A172 (cell line): ENCODE measurements around the gene MYOG. TPM values are rescaled to one million over a fixed set of nuclear protein-coding genes. Genes with fewer than 3 reads are reported as not detected.

Experiments
- DNase-seq: peaks from one replicate; pipeline ENCODE4 v3.0.0-alpha.2; 2015; ENCODE audit warnings: low spot score
- total RNA-seq: library from RNA; depleted of rRNA; stranded (reverse); fragments of >200 nt; shearing (Covaris generic); gene quantifications from 2 replicates; pipeline ENCODE4 v1.2.3, GENCODE V29; 2014

Gene MYOG
- total RNA-seq, 1 experiment from 2014 or later: not detected

DNA sequence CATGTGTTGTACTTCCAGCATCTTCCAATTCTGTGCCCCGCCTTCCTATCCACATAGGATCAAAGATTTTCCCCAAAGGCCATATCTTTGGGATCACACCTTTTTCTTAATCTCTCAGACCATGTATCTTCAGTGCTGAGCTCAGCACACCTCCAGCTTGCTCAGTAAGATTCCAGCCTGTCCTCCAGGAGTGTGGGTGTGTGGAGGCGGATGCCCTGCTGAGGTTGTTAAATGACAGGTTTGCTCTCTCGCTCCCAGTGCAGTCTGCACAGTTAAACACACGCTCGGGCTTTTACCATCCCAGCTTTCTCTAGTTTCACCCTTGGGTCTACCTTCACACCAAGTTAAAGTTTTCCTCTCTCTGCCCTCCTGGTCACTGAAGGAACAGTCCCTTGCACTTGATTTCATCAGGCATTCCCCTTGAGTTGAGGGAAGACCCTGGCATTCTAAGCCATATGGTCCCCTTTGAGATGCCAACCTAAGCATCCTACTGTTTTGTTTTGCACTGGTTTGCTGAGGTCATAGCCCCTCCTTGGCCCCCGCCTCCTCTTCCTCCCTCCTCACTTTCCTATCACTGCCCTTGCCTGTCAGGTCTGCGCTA is 13.7 kb downstream of the MYOG start:
- no peak for DNase-seq

DNA sequence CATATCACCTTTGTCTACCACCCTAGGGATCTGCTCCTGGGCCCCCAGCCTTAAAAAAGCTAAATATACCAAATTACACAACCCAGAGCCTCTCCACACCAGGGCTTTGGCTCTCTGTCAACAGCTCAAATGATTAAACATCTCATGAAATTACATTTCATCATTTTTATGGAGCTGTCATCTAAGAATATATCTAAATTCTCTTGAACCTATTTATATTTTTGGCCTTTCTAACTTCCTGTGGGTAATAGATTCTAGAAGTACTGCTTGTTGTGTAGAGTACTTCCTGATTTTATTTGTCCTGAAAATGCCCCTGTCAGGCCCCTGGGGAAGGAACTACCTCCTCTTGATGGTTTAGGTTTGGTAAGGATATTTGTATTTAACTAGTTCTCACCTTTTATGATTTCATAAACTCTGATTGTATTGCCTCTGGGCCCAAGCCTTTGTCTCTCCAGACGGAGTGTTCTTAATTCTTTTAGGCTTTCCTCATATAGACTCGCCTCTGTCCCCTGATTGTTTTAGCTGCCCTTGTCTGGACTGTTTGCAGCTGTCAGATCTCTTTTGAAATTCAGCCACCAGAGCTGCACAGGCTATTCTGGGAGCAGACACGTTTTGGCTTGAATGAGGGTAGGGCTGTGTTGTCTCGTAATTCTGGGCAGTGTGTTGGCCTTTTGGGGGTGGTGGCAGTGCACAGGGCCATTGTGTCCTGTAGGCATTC is 16.6 kb downstream of the MYOG start:
- DNase-seq: no peak

DNA sequence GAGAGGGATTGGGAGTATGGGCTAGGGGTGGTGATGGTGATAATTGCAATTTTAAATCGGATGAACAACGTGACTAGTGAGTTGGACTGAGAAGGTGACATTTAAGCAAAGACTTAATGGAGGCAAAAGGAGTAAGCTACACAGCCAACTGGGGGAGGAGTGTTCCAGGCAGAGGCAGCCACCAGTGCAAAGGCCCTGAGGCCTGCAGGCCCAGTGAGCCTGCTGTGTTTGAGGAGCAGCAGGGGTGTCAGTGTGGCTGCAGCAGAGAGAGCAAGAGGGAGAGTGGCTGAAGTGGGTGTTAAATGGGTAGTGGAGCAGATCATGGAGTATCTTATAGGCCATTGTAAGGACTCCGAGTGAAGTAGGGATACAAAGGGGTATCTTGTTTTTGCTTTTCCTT is 18.8 kb downstream of the MYOG start:
- no peak for DNase-seq

DNA sequence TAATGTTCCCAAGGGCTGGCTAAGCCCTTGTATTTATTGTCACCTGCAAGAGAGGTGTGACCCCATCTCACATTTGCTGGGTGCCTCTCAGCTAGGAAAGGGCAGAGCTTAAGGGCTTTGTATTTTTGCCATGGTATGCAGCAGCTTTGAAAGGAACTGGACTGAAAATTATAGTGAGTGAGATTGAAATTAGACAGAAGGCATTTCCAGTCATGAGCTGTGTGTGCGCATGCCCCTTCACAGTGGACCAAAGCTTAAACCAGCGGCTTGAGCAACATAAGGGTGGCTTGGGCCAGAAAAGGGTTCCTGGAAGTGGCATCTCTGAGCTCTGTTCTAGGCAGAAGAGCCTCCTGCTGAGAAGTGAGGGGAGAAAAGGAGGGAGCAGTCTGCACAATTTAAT is 19.8 kb downstream of the MYOG start:
- no peak for DNase-seq

DNA sequence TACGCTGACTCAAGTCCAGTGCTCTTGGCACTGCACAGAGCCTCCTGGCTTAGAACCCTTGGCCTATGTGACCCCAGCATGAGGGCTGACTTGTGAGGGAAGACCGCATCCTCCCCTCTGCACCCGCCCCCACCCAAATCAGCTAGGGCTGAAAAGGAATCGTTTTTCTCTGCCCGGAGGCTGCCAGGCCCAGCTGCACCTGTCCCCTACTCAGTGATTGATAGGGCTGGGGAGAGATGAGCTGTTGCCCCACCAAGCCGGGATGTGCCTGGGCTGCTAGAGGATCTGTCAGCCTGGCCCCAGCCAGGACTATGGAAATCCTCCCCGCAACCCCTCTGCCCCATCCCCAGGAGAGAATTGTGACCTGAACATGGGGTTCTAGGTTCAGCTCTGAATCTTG is 20.6 kb downstream of the MYOG start:
- no peak for DNase-seq

DNA sequence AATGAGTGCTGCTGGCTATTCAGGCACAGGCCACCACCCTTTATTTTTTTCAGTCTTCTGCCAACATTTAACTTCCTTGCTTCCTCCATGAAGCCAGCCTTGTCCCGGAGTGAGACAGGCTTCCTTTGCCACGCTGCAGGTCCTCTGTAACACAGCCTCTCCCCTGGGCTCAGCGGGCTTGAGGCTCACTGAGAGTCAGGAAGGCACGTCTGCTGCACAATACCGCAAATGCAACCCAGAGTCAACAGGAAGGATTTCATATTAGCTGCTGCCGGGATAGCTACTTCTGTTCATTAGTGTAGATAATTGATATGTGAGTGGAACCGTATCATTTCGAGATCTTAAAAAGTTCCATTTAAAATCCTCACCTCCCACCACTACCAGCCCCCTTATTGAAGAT is 22.5 kb downstream of the MYOG start:
- no peak for DNase-seq

DNA sequence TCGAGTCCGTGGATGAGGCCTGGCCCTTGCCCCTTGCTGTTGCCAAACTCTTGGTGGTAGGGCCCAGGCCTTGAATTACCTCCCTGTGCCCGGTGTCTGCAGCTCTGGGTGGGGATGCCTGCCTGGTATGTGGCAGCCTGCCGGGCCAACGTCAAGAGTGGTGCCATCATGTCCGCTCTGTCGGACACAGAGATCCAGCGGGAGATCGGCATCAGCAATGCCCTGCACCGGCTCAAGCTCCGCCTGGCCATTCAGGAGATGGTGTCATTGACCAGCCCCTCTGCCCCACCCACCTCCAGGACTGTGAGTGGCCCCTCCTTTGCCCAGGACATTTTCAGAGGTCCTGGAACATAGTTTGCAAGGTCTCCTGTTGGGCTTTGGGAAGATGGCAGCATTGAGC is 25.7 kb downstream of the MYOG start:
- DNase-seq: no peak

DNA sequence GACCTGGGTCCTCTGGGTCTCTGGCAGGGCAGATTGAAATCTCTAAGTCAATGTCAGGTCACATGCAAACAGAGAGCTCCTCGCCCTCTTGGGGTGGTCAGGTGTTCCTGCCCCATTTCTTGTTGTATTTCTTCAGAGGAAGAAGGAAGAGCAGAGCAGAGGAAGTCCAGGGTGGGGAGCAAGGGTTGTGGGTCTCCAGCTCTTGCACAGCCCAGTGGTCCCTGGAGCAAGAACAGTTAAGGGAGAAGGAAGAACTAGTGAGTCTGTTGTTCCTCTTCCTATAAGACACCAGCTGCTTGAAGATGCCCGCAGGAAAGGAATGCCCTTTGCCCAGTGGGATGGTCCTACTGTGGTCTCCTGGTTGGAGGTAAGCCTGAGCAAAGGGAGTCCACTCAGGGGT is 26.3 kb downstream of the MYOG start:
- DNase-seq: no peak

DNA sequence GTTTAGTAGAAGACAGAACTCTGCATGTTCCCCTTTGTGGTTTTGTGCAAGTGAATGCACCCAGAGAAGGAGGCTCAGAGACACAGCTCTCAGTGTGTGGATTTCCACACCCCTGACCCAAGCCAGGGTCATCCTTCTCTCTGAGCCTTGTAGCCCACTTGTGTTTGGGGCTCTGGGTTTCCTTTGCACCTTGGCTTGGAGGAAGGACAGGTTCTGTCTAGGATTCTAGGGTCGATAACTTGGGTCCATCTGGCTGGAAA is 27.2 kb downstream of the MYOG start:
- no peak for DNase-seq

DNA sequence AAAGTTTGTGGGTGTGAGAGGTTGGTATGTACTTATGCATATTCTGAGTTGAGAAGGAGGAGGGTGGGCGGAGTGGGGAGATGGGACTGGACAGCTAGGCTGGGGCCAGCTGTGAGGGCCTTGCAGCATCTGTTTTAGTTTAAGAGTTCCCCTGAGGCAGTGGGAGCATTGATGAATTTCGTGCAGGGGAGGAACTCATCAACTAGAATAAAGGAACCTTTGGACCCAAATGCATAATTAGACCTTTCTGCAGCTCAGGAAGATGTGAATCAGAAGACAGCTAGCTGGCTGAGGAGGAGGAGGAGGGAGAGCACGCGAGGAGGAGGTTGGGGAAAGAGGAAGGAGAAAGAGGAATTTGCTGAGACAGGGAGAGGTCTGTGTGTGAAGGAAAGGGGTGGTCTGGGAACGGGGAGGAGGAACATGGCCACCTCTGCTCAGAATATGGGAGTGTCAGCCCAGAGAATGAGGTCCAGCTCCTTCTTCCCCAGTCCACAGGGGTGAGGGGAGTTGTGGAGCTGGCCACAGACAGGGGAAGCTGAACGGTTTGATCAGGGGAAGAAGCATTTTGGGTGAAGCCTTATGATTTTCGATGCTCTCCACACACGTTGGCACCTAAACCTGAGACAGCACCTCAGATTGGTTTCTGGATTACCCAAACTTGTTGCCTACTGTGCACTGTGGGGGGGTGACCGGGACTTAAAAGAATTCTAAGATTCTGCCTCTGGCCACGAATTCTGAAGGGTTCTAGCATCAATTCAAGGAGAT is 27.7 kb downstream of the MYOG start:
- no peak for DNase-seq

DNA sequence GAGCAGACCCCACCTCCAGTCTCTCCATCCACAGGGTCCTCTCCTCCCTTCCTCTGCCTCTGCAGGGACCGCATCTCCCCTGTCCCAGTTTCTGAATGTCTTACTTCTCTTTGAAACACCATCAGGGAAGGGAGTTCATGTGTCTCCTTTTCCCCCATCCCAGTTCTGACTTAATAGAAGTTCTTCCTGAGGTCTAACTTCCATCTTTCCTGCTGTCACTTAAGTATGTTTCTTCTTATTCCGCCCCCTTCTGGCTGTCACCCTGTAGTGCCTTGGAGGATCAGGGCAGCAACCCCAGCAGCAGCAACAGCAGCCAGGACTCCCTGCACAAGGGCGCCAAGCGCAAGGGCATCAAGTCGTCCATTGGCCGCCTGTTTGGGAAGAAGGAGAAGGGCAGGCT is 29.3 kb downstream of the MYOG start:
- no peak for DNase-seq

DNA sequence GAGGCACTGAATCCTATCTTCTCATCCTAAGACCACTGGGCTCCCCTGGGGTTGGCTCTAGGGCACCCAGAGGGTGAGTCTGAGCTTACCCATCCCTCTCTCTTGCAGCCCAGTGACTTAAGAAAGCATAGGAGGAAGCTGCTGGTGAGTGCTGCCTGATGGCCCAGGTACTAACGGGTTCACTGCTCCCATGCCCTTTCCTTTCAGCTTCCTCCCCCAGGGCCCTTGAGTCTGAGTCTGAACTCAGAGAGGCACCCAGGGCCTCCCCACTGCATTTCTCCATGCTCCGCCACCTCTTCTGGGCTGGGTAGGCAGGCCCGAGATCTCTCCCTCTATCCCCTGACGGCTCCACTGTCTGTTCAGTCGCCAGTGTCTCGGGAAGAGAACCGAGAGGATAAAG is 29.8 kb downstream of the MYOG start:
- no peak for DNase-seq

DNA sequence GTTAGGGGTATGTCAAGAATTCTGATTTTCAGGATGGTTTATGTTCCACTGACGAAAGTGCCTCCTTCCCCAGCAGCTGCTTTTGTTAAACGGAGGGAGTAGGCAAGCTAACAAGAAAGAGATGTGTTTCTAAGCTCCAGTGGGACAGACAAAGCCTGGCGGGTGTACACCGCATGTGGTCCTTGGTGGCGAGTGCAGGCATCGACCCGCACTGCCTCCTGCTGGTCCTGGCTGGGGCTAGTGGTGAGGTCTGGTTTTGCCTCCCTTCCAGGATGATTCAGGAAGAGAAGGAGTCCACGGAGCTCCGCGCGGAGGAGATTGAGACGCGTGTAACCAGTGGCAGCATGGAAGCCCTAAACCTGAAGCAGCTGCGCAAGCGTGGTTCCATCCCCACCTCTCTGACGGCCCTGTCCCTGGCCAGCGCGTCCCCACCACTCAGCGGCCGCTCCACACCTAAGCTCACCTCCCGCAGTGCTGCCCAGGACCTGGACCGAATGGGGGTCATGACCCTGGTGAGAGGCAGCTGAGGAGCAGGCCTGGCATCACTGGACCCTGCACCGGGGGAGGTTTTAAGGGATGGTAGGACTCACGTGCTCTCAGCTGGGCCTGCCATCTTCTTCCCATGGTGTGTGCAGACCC is 30.5 kb downstream of the MYOG start:
- DNase-seq: no peak

DNA sequence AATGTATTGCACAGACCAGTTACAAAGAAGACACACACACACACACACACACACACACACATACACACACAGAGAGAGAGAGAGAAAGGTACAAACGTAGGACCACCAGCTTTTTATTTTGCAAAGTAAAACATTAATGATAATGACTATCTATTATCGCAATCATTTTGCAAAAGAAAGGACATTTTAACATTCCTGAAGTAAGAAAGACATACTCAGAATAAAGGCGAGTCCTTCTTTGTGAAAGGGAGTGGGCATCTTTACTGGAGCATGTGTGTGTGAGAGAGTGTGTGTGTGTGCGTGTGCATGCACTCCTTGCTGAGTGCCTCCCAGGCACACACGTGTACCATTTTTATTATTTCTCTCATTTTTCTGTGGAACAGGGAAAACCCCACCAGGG is 31.2 kb downstream of the MYOG start:
- DNase-seq: no peak

DNA sequence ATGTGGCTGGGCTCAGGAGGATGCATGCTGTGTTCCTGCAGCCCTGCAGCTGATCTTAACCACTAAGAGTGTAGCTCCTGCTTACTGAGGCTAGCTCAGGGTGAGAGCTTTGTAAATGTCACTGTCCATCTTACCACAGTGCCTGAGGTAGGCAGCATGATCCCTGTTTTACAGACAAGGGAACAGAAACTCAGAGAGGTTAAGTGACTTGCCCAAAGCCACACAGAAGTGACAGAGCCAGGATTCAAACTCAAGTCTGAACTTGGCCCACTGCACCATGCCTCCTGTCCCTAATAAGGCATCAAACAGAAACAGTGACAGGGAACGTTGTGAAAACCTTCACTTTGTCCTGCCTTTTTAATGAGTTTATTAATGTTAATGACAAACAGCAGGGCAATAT is 31.6 kb downstream of the MYOG start:
- DNase-seq: no peak

DNA sequence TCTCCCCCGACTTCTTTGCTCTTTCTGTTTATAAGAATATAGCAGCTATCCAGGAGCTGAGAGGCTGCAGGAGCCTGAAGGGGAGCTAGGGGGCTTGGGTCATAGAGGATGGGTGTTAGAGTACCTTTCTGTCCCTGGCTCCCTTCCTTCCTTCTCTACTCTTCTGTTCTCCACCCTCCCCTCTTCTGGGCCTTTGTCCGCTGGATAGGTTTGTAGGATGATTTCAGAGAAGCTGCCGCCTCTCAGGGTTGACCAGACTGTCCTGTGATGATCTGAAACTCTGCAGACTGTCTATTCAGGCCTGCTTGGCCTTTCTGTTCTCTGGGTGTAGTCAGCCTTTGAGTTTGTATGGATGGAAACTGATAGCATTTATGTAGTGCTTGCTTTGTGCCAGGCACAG is 33.2 kb downstream of the MYOG start:
- no peak for DNase-seq

DNA sequence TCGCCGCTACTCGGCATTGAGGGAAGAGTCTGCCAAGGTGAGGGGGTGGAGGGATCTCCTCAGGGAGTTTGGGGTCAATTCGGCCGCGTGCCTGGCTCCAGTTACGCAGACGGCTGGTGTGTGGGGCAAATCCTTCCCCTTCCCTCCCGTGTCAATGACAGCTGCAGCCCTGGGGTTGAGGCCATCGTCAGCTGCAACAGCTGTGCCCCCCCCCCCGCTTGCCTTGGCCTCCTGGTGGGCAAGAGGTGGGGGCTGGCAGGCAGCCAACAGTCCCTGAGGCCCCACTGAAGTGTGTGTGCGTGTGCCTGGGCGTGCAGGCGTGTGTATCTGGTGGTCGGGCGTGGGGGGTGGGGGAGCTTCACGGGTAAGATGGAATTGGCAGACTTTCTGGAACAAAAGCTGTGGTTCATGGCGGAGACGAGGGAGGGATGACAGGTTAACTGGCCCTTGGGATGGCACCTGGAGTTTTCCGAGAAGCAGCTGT is 33.9 kb downstream of the MYOG start:
- DNase-seq: no peak

DNA sequence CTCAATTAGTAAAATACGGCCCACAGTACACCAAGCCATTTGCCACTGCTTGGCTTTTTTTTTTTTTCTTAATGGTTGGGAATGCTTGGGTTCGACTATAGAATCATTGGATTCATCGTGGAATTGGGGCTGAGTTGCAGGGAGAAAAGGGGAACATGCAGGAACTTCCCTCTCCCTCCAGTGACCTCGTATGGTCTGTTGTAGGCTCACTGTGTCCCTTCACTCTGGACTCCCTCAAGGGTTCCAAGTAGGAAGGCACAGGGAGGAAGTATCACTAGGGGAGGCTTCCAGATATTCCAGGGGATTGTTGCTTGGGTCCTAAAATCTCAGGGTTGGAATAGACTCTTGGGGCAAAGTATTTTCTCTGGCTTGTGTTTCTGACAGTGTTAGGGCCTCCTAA is 35.0 kb downstream of the MYOG start:
- DNase-seq: no peak

DNA sequence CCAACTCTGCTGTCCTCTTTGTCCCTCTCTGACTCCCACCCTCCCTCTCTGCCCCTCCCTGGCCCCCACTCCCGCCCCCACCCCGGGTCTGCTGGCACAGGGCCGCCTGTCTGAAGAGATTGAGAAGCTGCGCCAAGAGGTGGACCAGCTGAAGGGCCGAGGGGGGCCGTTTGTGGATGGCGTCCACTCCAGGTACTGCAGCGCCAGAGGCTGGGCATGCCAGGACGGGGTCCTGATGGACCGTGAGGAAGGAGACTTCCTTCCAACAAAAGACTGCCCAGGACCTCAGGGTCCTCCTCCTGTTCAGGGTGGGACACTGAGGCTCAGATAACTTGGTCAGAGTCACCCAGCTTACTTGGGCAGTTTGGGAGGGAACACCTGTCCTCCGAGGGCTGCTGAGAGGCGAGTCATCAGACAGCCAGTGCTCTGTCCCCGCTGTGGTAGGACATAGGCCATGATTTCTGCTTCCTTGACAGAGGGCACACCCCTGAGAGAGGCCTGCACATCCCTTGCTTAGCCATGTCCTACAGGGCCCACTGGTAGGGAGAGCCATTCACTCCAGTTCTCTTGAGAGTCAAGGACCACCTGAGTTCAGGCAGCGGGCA is 36.1 kb downstream of the MYOG start:
- no peak for DNase-seq

DNA sequence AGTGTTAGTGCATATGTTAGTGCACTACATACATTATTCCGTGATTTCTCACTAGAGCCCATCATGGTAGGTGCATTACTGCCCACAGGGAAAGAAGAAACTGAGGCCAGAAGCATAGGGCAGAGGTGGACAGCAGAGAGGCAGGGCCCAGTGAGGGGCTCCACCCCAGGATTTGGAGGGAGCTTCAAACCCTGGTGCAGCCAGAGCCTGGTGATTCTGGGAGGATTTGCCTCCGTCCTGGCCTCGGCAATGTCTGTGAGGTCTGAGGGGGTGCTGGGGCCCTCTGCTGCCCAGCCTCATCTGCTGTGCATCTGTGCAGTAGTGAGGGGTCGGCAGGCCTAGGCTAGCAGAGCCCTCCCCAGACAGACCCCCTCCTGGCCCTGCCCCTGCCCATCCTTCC is 36.7 kb downstream of the MYOG start:
- DNase-seq: no peak

DNA sequence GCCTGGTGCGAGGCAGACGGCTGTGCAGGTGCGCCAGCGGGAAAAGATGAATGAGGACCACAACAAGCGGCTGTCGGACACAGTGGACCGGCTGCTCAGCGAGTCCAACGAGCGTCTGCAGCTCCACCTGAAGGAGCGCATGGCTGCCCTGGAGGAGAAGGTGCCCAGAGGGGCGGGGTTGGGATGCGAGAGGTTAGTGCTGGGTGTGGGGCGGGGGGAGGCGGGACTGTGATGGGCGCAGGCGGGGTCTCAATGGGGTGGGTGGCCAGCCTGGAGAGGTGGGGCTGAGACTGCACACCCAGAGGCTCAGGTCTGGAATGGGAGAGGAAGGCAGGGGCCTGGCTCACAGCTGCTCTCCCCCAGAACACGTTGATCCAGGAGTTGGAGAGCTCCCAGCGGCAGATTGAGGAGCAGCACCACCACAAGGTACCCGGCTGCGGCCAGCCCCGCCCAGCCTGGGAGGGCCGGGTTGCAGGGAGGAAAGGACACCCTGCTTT is 37.2 kb downstream of the MYOG start:
- no peak for DNase-seq

DNA sequence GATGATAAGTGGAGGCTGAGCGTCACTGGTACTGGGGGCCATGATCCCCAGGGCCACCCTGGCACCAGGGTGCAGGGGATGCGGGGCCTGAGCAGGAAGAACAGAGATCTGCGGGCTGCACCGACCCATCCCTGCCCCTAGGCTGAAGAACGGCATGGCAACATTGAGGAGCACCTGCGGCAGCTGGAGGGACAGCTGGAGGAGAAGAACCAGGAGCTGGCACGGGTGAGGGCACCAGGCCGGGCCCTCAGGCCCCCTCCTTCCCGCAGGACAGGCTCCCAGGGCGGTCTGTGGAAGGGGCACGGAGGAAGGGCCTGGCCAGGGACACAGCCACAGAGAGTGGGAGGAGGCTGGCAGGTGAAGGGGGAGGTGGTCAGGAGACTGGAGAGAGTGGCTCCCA is 37.7 kb downstream of the MYOG start:
- DNase-seq: no peak
